OCI-M2 (cell line): Measurements from ENCODE around the gene NR1D1.

Experiments used
- DNase-seq: peaks from one replicate; lab custom pipeline; 2025; ENCODE audit not compliant: unreplicated experiment; lab: John Stamatoyannopoulos, UW

The NR1D1 gene

GRCh38 chr17:40097931-40098845 lies 2.2 kb downstream of the NR1D1 start:
- no peak for DNase-seq

DNA sequence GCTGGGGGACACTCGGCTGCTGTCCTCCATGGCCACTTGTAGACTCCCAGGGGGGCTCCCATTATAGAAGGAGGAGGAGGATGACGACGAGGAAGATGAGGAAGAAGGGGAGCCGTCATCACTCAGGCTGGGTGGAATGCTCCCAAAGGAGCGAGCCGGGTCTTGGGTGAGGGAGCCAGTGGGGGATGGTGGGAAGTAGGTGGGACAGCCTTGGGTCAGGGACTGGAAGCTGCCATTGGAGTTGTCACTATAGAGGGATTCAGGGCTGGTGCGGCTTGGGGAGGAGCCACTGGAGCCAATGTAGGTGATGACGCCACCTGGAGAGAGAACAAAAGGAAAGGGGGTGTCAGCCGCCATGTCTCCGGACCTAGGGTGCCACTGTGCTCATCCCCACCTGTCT lies 3.3 kb downstream of the NR1D1 start:
- no peak for DNase-seq

- no peak for DNase-seq
Measured at GRCh38 chr17:40095944-40096791, 4.2 kb downstream of the NR1D1 start.

DNA sequence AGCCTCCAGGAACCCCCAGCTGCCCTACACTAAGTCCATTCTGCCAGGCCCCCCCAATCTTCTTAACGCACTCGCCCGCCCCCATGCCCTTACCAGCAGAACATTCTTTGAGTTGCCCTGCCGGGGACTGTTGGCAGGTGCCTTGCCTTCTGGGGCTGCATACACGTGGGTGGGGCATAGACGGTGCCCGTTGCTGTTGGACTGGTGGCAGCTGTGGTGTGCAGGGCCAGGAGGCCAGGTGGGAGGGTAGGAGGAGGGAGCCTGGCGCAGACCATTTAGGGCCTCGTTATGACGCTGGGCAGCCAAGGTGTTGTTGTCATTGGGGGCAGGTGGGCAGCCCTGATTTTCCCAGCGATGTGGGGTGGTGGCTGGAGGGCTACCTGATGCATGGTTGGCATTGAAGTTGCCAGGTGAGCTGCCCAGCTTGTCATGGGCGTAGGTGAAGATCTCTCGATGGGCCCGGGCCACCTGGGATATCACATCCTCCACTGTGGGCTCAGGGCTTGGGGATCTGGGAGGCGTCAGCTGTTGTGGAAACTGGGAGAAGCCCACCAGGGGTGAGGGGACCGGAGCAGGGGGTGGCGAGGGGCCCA lies 4.9 kb downstream of the NR1D1 start:
- no peak for DNase-seq

DNA sequence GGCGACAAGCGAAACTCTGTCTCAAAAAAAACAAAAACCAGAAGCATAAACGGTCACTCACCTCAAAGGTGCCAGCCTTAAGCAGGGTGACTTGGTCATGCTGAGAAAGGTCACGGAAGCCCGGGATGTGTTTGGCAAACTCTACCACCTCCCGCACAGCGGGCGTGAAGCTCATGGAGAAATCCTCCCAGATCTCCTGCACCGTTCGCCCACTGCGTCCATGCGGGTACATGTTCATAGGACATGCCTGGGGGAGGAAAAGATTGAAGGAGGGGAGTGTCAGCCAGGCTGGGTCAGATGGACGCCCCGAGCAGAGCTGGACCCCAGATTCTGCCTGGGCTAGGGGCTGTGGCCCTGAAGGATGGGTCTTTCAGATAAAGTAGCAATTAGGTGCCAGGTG lies 5.5 kb downstream of the NR1D1 start:
- no peak for DNase-seq

DNA sequence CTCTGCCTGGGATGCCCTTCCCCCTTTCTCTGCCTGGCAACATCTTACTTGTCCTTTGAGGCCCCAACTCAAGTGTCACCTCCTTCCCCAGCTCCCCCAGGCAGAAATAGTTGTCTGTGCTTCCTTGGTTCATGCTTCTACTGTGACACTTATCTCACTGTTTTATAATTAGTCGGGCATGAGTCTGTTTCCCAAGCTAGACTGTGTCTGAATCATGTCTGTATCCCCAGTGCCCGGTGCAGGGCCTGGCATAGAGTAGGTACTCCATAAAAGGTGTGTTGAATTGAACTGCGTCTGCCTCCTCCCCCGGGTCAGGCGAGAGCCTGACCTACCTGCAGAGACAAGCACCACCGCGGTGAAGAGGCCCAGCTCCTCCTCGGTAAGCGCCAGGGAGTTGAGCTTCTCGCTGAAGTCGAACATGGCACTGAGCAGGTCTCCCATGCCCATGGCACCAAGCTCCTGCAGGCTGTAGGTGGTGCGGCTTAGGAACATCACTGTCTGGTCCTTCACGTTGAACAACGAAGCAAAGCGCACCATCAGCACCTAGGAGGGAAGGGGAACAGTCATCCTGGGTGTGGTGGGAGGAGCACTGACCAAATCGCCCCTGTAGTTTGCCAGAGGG lies 6.7 kb downstream of the NR1D1 start:
- DNase-seq, result no peak

GRCh38 chr17:40093005-40093579 lies 7.3 kb downstream of the NR1D1 start:
- no peak for DNase-seq

GRCh38 chr17:40092581-40092980 lies 7.8 kb downstream of the NR1D1 start:
- DNase-seq, result no peak

- no peak for DNase-seq
Measured at GRCh38 chr17:40091691-40092397, 8.5 kb downstream of the NR1D1 start.

DNA sequence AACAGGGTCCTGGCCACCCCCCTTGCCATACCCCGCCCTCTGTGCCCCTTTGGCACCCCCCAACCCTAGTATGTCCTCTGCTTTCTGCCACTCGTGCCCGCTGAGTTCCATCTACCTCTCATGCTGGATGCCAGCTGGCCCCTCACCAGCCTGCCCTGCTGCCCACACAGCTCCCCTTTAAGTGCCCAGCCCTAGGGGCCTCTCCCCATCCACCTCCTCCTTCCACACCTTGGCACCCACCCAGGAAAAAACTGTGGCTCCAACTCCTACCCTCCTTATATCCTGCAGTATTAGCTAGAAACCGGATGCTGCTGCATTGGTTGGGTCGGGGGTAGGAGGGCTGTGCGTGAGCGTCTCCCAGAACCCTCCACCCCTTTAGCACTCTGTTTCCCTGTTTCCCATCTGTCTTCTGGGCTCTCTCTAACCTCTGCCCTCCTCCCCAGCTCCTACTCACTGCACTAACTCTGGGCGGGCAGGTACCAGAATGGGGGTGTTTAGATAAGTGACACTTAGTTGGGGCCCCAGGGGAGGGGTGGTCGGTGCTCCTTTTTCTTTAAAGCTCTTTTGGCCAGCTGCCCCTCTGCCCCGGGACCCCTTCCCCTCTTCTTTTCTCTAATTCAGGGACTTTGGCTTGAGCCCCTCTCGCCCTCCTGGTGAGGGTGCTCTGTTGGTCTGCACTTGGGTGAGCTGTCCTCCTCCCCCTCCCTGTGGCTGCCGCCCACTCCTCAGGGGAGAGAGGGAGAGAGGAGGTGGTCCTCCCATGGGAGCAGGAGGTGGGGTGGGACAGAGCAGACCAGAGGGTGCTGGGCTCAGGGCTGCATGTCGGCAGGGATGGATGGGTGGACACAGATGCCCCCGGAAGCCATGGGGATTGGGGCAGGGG lies 9.9 kb downstream of the NR1D1 start:
- DNase-seq, result no peak

GRCh38 chr17:40089077-40089895 lies 11.1 kb downstream of the NR1D1 start:
- DNase-seq, result no peak

- no peak for DNase-seq
Measured at GRCh38 chr17:40087903-40088718, 12.3 kb downstream of the NR1D1 start.

- no peak for DNase-seq
Measured at GRCh38 chr17:40087049-40087794, 13.2 kb downstream of the NR1D1 start.

DNA sequence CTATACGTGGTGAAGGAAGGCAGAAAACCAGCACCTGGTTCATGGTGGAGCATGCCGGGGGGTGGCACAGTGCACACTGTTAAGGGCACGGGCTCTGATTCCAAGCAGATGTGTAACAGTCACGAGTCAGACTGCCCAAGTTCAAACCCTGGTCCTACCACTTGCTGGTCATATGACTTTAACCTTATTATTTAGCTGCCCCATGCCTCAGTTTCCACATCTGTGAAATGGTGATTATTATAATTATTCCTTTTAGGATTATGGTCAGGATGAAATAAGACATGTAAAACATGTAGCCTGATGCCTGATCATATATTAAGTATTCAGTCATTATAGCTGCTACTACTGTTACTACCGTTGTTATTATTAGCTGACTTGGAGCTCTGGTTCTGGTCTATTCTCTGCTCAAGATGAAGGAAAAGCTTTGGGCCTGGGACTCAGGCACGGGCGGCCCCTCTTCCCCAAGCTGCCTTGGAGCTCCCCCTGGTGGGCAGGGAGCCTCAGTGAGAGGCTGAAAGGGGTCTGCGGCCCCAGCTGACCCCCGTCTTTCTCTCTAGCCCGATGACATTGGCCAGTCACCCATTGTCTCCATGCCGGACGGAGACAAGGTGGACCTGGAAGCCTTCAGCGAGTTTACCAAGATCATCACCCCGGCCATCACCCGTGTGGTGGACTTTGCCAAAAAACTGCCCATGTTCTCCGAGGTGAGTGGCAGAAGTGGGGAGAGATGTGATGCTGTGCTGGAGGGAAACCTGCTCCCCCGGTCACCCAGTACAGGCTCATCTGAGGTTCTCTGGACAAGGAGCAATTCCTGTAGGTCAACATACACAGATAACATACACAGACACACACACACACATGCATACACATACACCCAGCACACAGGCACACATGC lies 14.0 kb downstream of the NR1D1 start:
- DNase-seq, result no peak

DNA sequence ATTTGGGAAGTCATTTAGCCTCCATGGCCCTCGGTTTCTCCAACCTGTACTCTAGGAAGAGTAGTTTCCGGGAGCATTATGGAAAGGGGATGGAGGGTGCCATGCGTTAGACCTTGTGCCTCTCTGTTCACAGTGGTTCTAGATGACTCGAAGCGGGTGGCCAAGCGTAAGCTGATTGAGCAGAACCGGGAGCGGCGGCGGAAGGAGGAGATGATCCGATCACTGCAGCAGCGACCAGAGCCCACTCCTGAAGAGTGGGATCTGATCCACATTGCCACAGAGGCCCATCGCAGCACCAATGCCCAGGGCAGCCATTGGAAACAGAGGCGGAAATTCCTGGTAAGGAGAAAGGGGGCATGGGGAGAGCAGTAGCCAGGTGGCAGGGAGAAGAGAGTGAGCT lies 15.9 kb downstream of the NR1D1 start:
- DNase-seq, result no peak

- no peak for DNase-seq
Measured at GRCh38 chr17:40079545-40079944, 20.8 kb downstream of the NR1D1 start.
